K562 treated with DMSO at 1 percent for 48 hours (cell line): Measurements from ENCODE around the gene MEG3. TPM values are rescaled to one million over a fixed set of nuclear protein-coding genes. Genes with fewer than 3 reads are reported as not detected.

Source experiments
- total RNA-seq: library from RNA; unstranded; fragments of 300-600 nt; gene quantifications from 2 replicates; pipeline ENCODE4 v1.2.3, GENCODE V29; 2022; ENCODE audit warnings: low replicate concordance; ENCODE audit errors: extremely low read depth

MEG3 gene
- not detected in 2 replicates for total RNA-seq

GRCh38 chr14:100825713-100826331, at the start of gene MEG3:
Gene MEG3 (plus strand): TSS chr14:100826118.

DNA sequence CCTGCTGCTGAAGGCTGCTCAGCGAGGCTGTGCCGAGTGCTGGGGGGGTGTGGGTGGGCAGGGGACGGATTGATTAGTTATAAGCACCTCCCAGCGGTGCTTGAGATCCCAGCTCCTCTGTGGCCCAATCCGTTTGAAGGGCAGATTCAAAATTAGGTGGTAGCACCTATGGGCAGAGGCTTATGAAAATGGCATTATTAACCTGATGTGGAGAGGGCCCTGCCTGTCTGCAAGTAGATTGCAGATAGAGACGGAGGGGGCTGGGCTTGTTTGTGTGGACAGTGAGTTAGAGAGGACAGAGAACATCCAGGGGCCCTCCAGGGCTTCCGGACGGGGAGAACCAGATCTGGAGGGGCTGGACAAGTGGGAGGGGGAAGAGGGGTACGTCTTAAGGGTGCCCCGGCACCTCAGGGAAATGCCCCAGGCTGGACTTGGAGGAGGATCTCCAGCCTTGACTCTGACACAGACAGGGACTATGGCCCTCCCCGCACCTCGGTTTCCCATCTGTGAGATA, 77.8 kb downstream of the MEG3 start, which contains the start of gene RTL1:
Gene RTL1 (minus strand): TSS at position 51 of the 514 bp plus-strand sequence. CDS start 18,934 bp downstream, outside the sequence.

Other genes with a start within 250 kb of the MEG3 start
- gene BEGAIN, start 238.7 kb upstream of the MEG3 start, total RNA-seq: not detected in 2 replicates
- gene DLK1, start 99.2 kb upstream of the MEG3 start, total RNA-seq: not detected in 2 replicates
- not detected in 2 replicates for gene RTL1, start 77.6 kb downstream of the MEG3 start, total RNA-seq